Motor neuron (in vitro differentiated cells): Measurements from ENCODE around the gene CAMSAP3. TPM values are rescaled to one million over a fixed set of nuclear protein-coding genes. Genes with fewer than 3 reads are reported as not detected.
A peak's percentile ranks its signal among the peaks of the same experiment; 100 is the strongest.

Experiments used
- ATAC-seq, 8 experiments: fragments of 200-7000 bp; cut with Tn5 transposase; replicated peaks in 6 of 8; 2 replicates each; pipeline ENCODE4 v1.8.0; 2021; ENCODE audit warnings: mild to moderate bottlenecking in 8 of 8, moderate library complexity in 8 of 8
- H3K27ac ChIP-seq, 2 donors: fragments of 250-450 bp; sonication (Bioruptor Pico); 2 replicates each; pipeline ENCODE4 v1.9.0; 2021; ENCODE audit warnings: antibody characterized with exemption in 2 of 2, mild to moderate bottlenecking in 2 of 2, moderate library complexity in 1 of 2
- H3K4me1 ChIP-seq, 2 donors: fragments of 250-450 bp; sonication (Bioruptor Pico); replicated peaks in 1 of 2; 2 replicates each; pipeline ENCODE4 v1.6.1; 2021; ENCODE audit warnings: antibody characterized with exemption in 2 of 2, mild to moderate bottlenecking in 2 of 2, moderate library complexity in 1 of 2
- H3K4me3 ChIP-seq, 5 donors: fragments of 250-450 bp; sonication (Bioruptor Pico); 2 replicates each; pipeline ENCODE4 v1.9.0; 2021; ENCODE audit warnings: antibody characterized with exemption in 5 of 5, mild to moderate bottlenecking in 5 of 5, moderate library complexity in 4 of 5
- WGBS, 10 experiments: fragments of 450-650 bp; shearing (Covaris generic); methylation state at CpG; one replicate each; pipeline ENCODE4 v1.0.0; 2022; 5-methylcytosine and 5-hydroxymethylcytosine counted together
- in situ Hi-C, 9 experiments: fragments of 400-800 bp; cut with MboI; loops; one replicate each; pipeline ENCODE4 v1.15.0; 2021; ENCODE audit warnings: low sequenced_read_pairs in 9 of 9, low pct_unique_long_range_greater_than_20kb in 2 of 9; ENCODE audit not compliant: unreplicated experiment in 9 of 9
- total RNA-seq, 8 experiments: library from RNA; unstranded; fragments of 300-600 nt; gene quantifications; 2 replicates each; pipeline versions ENCODE4 v1.2.3 to v1.2.4, GENCODE V29; 2022

Gene CAMSAP3
- total RNA-seq, 8 experiments from 2014 or later, result 0.46 to 7.9 (median 4.3) TPM

GRCh38 chr19:7658219-7658686 is 62.6 kb downstream of the CAMSAP3 start:
- no peak overlapping the region for H3K4me3 ChIP-seq
- peak in 4 of 8 experiments; percentile 35 to 51 (median 38) for ATAC-seq
- WGBS, 10 experiments, result 6 to 50% (median 22%) methylated on average over 1 to 5 of the region's 9 CpGs; no CpG with 5 or more reads in 2 of the 10 experiments
- no peak overlapping the region for H3K27ac ChIP-seq
- no peaks in the 10 kb centered on the region for H3K4me1 ChIP-seq
- in situ Hi-C loops, result loop anchor here in 1 of 9 experiments (25.0 kb wide), 1 partner anchor 96 kb away; no protein-coding TSS in a partner anchor

- in situ Hi-C loops, result loop anchor here in 1 of 9 experiments (25.0 kb wide), 1 partner anchor 100 kb away; no protein-coding TSS in a partner anchor
- Histone ChIP-seq H3K4me3 (no peak overlapping the region), H3K4me1 (no peaks in the 10 kb centered on the region), H3K27ac (no peak overlapping the region)
- ATAC-seq, result no peak
- WGBS, 10 experiments, result 13 to 91% (median 44%) methylated on average over 2 to 7 of the region's 8 CpGs; no CpG with 5 or more reads in 2 of the 10 experiments
These were observed 66.3 kb downstream of the CAMSAP3 start for GRCh38 chr19:7661744-7662538.

GRCh38 chr19:7662657-7663056 is 67.0 kb downstream of the CAMSAP3 start:
- Histone ChIP-seq H3K4me3 (no peak overlapping the region), H3K4me1 (no peaks in the 10 kb centered on the region), H3K27ac (no peak overlapping the region)
- no peak for ATAC-seq
- WGBS, 10 experiments, result 0 to 92% (median 69%) methylated on average over 1 to 13 of the region's 14 CpGs
- in situ Hi-C loops, result loop anchor here in 1 of 9 experiments (25.0 kb wide), 1 partner anchor 100 kb away; no protein-coding TSS in a partner anchor

- no peaks in the 10 kb centered on the region for H3K4me1 ChIP-seq
- H3K4me3 ChIP-seq, result no peak overlapping the region
- in situ Hi-C loops, result loop anchor here in 1 of 9 experiments (25.0 kb wide), 1 partner anchor 101 kb away; no protein-coding TSS in a partner anchor
- no peak overlapping the region for H3K27ac ChIP-seq
- ATAC-seq, result no peak
- WGBS, 10 experiments, result 4 to 79% (median 30%) methylated on average over 1 to 5 of the region's 7 CpGs; no CpG with 5 or more reads in 2 of the 10 experiments
These were observed 68.0 kb downstream of the CAMSAP3 start for GRCh38 chr19:7663706-7664105.

- in situ Hi-C loops, result loop anchor here in 1 of 9 experiments (25.0 kb wide), 1 partner anchor 103 kb away; no protein-coding TSS in a partner anchor
These were observed 69.4 kb downstream of the CAMSAP3 start for GRCh38 chr19:7665076-7665475.

More at GRCh38 chr19:7665076-7665475, 69.4 kb downstream of the CAMSAP3 start:
- Histone ChIP-seq H3K4me3 (no peak overlapping the region), H3K27ac (no peak overlapping the region), H3K4me1 (no peaks in the 10 kb centered on the region)
- ATAC-seq, result peak in 3 of 8 experiments; percentile 97 to 99 (median 97)
- WGBS, 10 experiments, result 0 to 100% (median 66%) methylated on average over 1 to 4 of the region's 4 CpGs

Other genes starting within 250 kb of the CAMSAP3 start
- gene ARHGEF18, start 246.9 kb upstream of the CAMSAP3 start, total RNA-seq, result 10 to 100 TPM; 12.8 to 33.8 (median 17.4) TPM
- gene PEX11G, start 106.8 kb upstream of the CAMSAP3 start, total RNA-seq, result 1 to 10 TPM; 2.1 to 6.4 (median 3.2) TPM
- gene ZNF358, start 79.8 kb upstream of the CAMSAP3 start, total RNA-seq, result 10 to 100 TPM in 7 of 8 experiments, 1 to 10 TPM in 1; 8.4 to 44.2 (median 26.5) TPM
- 10 to 100 TPM in 3 of 8 experiments, 1 to 10 TPM in 5; 4.9 to 31.1 (median 8.4) TPM for gene MCOLN1, start 73.2 kb upstream of the CAMSAP3 start, total RNA-seq
- 10 to 100 TPM; 38.4 to 75.7 (median 49.0) TPM for gene PNPLA6, start 60.1 kb upstream of the CAMSAP3 start, total RNA-seq
- gene XAB2, start 33.7 kb downstream of the CAMSAP3 start, total RNA-seq, result 10 to 100 TPM in 7 of 8 experiments, 1 to 10 TPM in 1; 9.2 to 38.7 (median 22.6) TPM
- 100 to 1,000 TPM in 6 of 8 experiments, 10 to 100 TPM in 2; 94.6 to 240 (median 105) TPM for gene PET100, start 33.9 kb downstream of the CAMSAP3 start, total RNA-seq
- 1 to 10 TPM in 1 of 8 experiments, under 1 TPM in 2, not detected in 5; 0.16 to 1.2 (median 0.32) TPM for gene PCP2, start 37.9 kb downstream of the CAMSAP3 start, total RNA-seq
- gene STXBP2, start 41.2 kb downstream of the CAMSAP3 start, total RNA-seq, result 10 to 100 TPM in 2 of 8 experiments, 1 to 10 TPM in 6; 1.4 to 38.5 (median 3.5) TPM
- gene RETN, start 73.2 kb downstream of the CAMSAP3 start, total RNA-seq, result not detected
- under 1 TPM in 2 of 8 experiments, not detected in 6; 0.13 to 0.85 TPM for gene MCEMP1, start 81.2 kb downstream of the CAMSAP3 start, total RNA-seq
- 100 to 1,000 TPM in 4 of 8 experiments, 10 to 100 TPM in 4; 54.1 to 192 (median 109) TPM for gene TRAPPC5, start 85.0 kb downstream of the CAMSAP3 start, total RNA-seq
- under 1 TPM in 7 of 8 experiments, not detected in 1; 0.11 to 0.59 (median 0.32) TPM for gene FCER2, start 106.3 kb downstream of the CAMSAP3 start, total RNA-seq
- under 1 TPM in 1 of 8 experiments, not detected in 7; 0.20 TPM for gene CLEC4G, start 136.2 kb downstream of the CAMSAP3 start, total RNA-seq
- gene CD209, start 151.7 kb downstream of the CAMSAP3 start, total RNA-seq, result under 1 TPM in 6 of 8 experiments, not detected in 2; 0.09 to 0.57 (median 0.14) TPM
- under 1 TPM in 4 of 8 experiments, not detected in 4; 0.10 to 0.71 (median 0.24) TPM for gene CLEC4M, start 167.4 kb downstream of the CAMSAP3 start, total RNA-seq
- 10 to 100 TPM in 7 of 8 experiments, 1 to 10 TPM in 1; 7.7 to 25.7 (median 16.7) TPM for gene EVI5L, start 234.4 kb downstream of the CAMSAP3 start, total RNA-seq